ENCODE data around the gene ATOX1.
A peak's percentile ranks its signal among the peaks of the same experiment; 100 is the strongest.

The ATOX1 gene, protein sequence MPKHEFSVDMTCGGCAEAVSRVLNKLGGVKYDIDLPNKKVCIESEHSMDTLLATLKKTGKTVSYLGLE

GRCh38 chr5:151758430-151759241 is at the start of gene ATOX1:
Gene ATOX1, minus strand, starts transcription at chr5:151758631. Its CDS starts 80 bp downstream, at chr5:151758551.
- H3K79me2 ChIP-seq, result peaks cover 17% of the 10 kb centered on the region
- peak within 1 kb of the TSS; percentile 100 for H2AFZ ChIP-seq
- peaks cover 20% of the 10 kb centered on the region for H3K4me1 ChIP-seq
- peak within 1 kb of the TSS; percentile 92 for H3K27ac ChIP-seq
- H3K36me3 ChIP-seq (ENCODE audit: control insufficient read depth, insufficient read depth, low read length), result no peaks in the 10 kb centered on the region
- H3K9me3 ChIP-seq (ENCODE audit: control insufficient read depth, low read length), result no peaks in the 10 kb centered on the region
- peak within 1 kb of the TSS; percentile 80 for H3K4me2 ChIP-seq (ENCODE audit: low read length)
- TF ChIP-seq CTCF (IDR thresholded peaks at IDR 0.05), result peak; percentile 26
- H3K4me3 ChIP-seq (ENCODE audit: low read depth, low read length), result peak within 1 kb of the TSS; percentile 87
- H3K27me3 ChIP-seq (ENCODE audit: control insufficient read depth, insufficient read depth, low read length), result no peaks in the 10 kb centered on the region
- peak within 1 kb of the TSS; percentile 70 for H3K9ac ChIP-seq

DNA sequence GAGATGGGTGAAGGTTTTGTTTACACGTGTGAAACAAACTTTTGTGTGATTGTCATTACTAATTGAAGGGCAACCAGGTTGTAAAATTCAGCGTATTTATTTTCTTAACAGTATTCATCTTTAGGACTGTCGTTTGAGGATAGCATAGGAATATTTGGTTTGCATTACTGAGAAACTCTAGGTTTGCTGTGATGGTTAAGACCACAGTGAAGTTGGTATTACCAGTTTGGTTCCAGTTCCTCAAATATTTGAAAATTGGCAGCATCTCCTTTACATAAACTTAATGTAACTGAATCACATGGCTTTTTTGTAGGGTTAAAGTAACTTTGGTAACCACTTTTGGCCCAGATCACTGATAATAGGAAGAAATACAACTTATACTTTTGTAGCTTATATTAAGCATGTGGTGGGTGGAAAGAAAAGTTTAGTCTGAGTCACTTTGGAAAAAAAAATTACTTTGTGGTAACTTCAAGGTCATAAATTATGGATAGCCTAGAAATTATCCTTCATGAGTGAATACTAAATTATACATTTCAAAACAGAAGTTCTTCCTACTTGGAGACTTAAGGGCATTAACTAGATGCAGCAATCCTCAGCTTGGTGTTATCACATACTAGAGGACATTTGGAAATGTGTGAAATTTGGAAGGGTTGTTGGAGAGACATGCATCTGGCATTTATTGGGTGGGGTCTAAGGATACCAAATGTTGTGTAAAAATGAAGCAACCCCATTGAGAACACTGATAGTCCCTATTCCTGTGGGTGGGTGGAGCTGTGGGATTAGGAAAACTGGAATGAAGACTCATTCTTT is 47.2 kb upstream of the ATOX1 start:
- Histone ChIP-seq H3K36me3 (ENCODE audit: control insufficient read depth, insufficient read depth, low read length) (no peaks in the 10 kb centered on the region), H3K27ac (no peak overlapping the region), H3K27me3 (ENCODE audit: control insufficient read depth, insufficient read depth, low read length) (no peaks in the 10 kb centered on the region), H3K4me2 (ENCODE audit: low read length) (no peak overlapping the region), H2AFZ (no peak overlapping the region), H3K4me3 (ENCODE audit: low read depth, low read length) (no peak overlapping the region), H3K79me2 (no peaks in the 10 kb centered on the region), H3K4me1 (no peaks in the 10 kb centered on the region), H3K9ac (no peak overlapping the region), H3K9me3 (ENCODE audit: control insufficient read depth, low read length) (no peaks in the 10 kb centered on the region)
- TF ChIP-seq CTCF (IDR thresholded peaks at IDR 0.05), result no peak

- H3K9me3 ChIP-seq (ENCODE audit: control insufficient read depth, low read length), result no peaks in the 10 kb centered on the region
- no peak overlapping the region for H3K4me3 ChIP-seq (ENCODE audit: low read depth, low read length)
- H3K4me1 ChIP-seq, result no peaks in the 10 kb centered on the region
- no peak overlapping the region for H3K4me2 ChIP-seq (ENCODE audit: low read length)
- no peaks in the 10 kb centered on the region for H3K27me3 ChIP-seq (ENCODE audit: control insufficient read depth, insufficient read depth, low read length)
- H3K79me2 ChIP-seq, result peaks cover 6% of the 10 kb centered on the region
- H2AFZ ChIP-seq, result no peak overlapping the region
- no peaks in the 10 kb centered on the region for H3K36me3 ChIP-seq (ENCODE audit: control insufficient read depth, insufficient read depth, low read length)
- no peak for TF ChIP-seq CTCF (IDR thresholded peaks at IDR 0.05)
- H3K9ac ChIP-seq, result no peak overlapping the region
- H3K27ac ChIP-seq, result no peak overlapping the region
Observed at GRCh38 chr5:151800532-151800931, 42.1 kb upstream of the ATOX1 start.

- no peaks in the 10 kb centered on the region for H3K4me1 ChIP-seq
- H3K36me3 ChIP-seq (ENCODE audit: control insufficient read depth, insufficient read depth, low read length), result no peaks in the 10 kb centered on the region
- H3K27me3 ChIP-seq (ENCODE audit: control insufficient read depth, insufficient read depth, low read length), result no peaks in the 10 kb centered on the region
- TF ChIP-seq CTCF (IDR thresholded peaks at IDR 0.05), result no peak
- H3K4me3 ChIP-seq (ENCODE audit: low read depth, low read length), result no peak overlapping the region
- H3K9ac ChIP-seq, result no peak overlapping the region
- no peak overlapping the region for H2AFZ ChIP-seq
- H3K9me3 ChIP-seq (ENCODE audit: control insufficient read depth, low read length), result no peaks in the 10 kb centered on the region
- peaks cover 12% of the 10 kb centered on the region for H3K79me2 ChIP-seq
- no peak overlapping the region for H3K4me2 ChIP-seq (ENCODE audit: low read length)
- H3K27ac ChIP-seq, result no peak overlapping the region
Observed at GRCh38 chr5:151799407-151799806, 41.0 kb upstream of the ATOX1 start.
